ENCODE data around the gene NSD1. TPM values are rescaled to one million over a fixed set of nuclear protein-coding genes. Genes with fewer than 3 reads are reported as not detected.

Gene NSD1
- total and polyA plus RNA-seq, 2 of the 4 experiments (the other 2 are of a cell fraction), result 7.7 to 31.0 TPM

GRCh38 chr5:177117441-177118045, 16.0 kb upstream of the NSD1 start:
- no peak overlapping the region for H3K14ac ChIP-seq (replicated peaks; ENCODE audit: low read depth, low read length)
- dilution Hi-C loops (cut with HindIII; ENCODE audit: low sequenced_read_pairs, unreplicated experiment), result no loop called here
- H2BK15ac ChIP-seq (ENCODE audit: low read depth, low read length), result no peak overlapping the region
- no peak overlapping the region for H2BK120ac ChIP-seq (ENCODE audit: low read depth, low read length)
- no peaks in the 10 kb centered on the region for H3K36me3 ChIP-seq (ENCODE audit: control insufficient read depth, insufficient read depth, low read length)
- H3K27me3 ChIP-seq (ENCODE audit: control insufficient read depth, insufficient read depth, low read length), result no peaks in the 10 kb centered on the region
- H2BK20ac ChIP-seq (ENCODE audit: low read depth, low read length), result no peak overlapping the region
- TF ChIP-seq FOS (IDR thresholded peaks at IDR 0.05; ENCODE audit: low read depth, low read length) (no peak), RAD21 (IDR thresholded peaks at IDR 0.05; ENCODE audit: low read length) (no peak), POLR2A (IDR thresholded peaks at IDR 0.05; ENCODE audit: low read depth, low read length) (no peak), SMC3 (IDR thresholded peaks at IDR 0.05; ENCODE audit: low read depth, low read length) (no peak), BHLHE40 (IDR thresholded peaks at IDR 0.05; ENCODE audit: low read depth, low read length) (no peak), RFX5 (IDR thresholded peaks at IDR 0.05; ENCODE audit: low read depth, low read length) (no peak), MAZ (IDR thresholded peaks at IDR 0.05; ENCODE audit: borderline replicate concordance, low read depth, low read length) (no peak), MAFK (IDR thresholded peaks at IDR 0.05; ENCODE audit: low read depth, low read length) (no peak), MXI1 (IDR thresholded peaks at IDR 0.05; ENCODE audit: borderline replicate concordance, low read depth, low read length) (no peak), CHD1 (IDR thresholded peaks at IDR 0.05; ENCODE audit: low read depth, low read length) (no peak), RCOR1 (IDR thresholded peaks at IDR 0.05; ENCODE audit: insufficient replicate concordance, low read length) (no peak)
- TF ChIP-seq, protein P1, sequence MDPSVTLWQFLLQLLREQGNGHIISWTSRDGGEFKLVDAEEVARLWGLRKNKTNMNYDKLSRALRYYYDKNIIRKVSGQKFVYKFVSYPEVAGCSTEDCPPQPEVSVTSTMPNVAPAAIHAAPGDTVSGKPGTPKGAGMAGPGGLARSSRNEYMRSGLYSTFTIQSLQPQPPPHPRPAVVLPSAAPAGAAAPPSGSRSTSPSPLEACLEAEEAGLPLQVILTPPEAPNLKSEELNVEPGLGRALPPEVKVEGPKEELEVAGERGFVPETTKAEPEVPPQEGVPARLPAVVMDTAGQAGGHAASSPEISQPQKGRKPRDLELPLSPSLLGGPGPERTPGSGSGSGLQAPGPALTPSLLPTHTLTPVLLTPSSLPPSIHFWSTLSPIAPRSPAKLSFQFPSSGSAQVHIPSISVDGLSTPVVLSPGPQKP (IDR thresholded peaks at IDR 0.05; ENCODE audit: borderline replicate concordance, low read depth, low read length), result no peak
- no peak overlapping the region for H2AFZ ChIP-seq (replicated peaks; ENCODE audit: low read length, poor library complexity)
- no TSS peak for BruUV-seq (replicated peaks)
- H2BK5ac ChIP-seq (ENCODE audit: low read depth, low read length, poor library complexity, severe bottlenecking), result no peak overlapping the region
- intact Hi-C loops (cut with micrococcal nuclease), result loop anchor here (2.0 to 10.0 kb wide), 2 partner anchors 15 to 157 kb away; partner anchors contain the start of gene NSD1
- H3K4me2 ChIP-seq (ENCODE audit: low read depth, low read length), result no peak overlapping the region
- H3K27ac ChIP-seq (ENCODE audit: insufficient read depth, low read length), result no peak overlapping the region
- no peak overlapping the region for H3K9ac ChIP-seq (ENCODE audit: low read depth, low read length)
- DNase-seq (no peak), ATAC-seq (ENCODE audit: low read depth) (no peak)
- H2AK5ac ChIP-seq (ENCODE audit: low read depth, low read length), result peak overlapping the region; percentile 30; the same call in 1 of the 2 replicates
- no peak overlapping the region for H3K4me3 ChIP-seq (ENCODE audit: insufficient read depth, low read depth, low read length)
- ChIA-PET POLR2A (ENCODE audit: unreplicated experiment) (no interaction called here), CTCF (no interaction called here)
- H3K9me3 ChIP-seq (ENCODE audit: control insufficient read depth, insufficient read depth, low read length), result no peaks in the 10 kb centered on the region
- H3K79me1 ChIP-seq (ENCODE audit: low read depth in 1 of 2, low read length in 2 of 2), result no peaks in the 10 kb centered on the region
- peaks cover 6% of the 10 kb centered on the region for H3K9me1 ChIP-seq (ENCODE audit: insufficient read depth, low read length)
- H4K20me1 ChIP-seq (ENCODE audit: insufficient read depth, low read length), result no peaks in the 10 kb centered on the region
- H4K5ac ChIP-seq (ENCODE audit: low read depth, low read length), result no peak overlapping the region; the same call in 1 of the 2 replicates
- in situ Hi-C loops (cut with MboI; ENCODE audit: low sequenced_read_pairs), result no loop called here
- H3K4ac ChIP-seq (ENCODE audit: low read depth, low read length), result peak overlapping the region; percentile 45; the same call in 1 of the 2 replicates
- 97% methylated on average over 11 of the region's 30 CpGs; no CpG with 5 or more reads in 1 of the 2 experiments for WGBS, 2 experiments (ENCODE audit: extremely low coverage in 2 of 2, insufficient read length in 1 of 2)
- H2AK9ac ChIP-seq (replicated peaks; ENCODE audit: low read depth, low read length, poor library complexity), result peak overlapping the region; percentile 61
- no peak overlapping the region for H3K56ac ChIP-seq (ENCODE audit: extremely low read depth, insufficient read depth, low read length)
- H3K4me1 ChIP-seq (ENCODE audit: control insufficient read depth, insufficient read depth, low read length), result no peaks in the 10 kb centered on the region; the same call in 1 of the 2 replicates
- peak overlapping the region; percentile 89 to 91; a peak in 2 of 4 replicates for H4K8ac ChIP-seq (ENCODE audit: low read depth in 2 of 2, low read length in 2 of 2)
- no peak overlapping the region for H4K91ac ChIP-seq (ENCODE audit: insufficient read depth, low read depth, low read length)
- H3K23ac ChIP-seq (ENCODE audit: low read depth, low read length), result no peak overlapping the region
- H3K18ac ChIP-seq (ENCODE audit: low read depth, low read length), result no peak overlapping the region

Data from IMR-90 (cell line).